Neural progenitor cell (in vitro differentiated cells): ENCODE measurements around the gene CCDC88B. TPM values are rescaled to one million over a fixed set of nuclear protein-coding genes. Genes with fewer than 3 reads are reported as not detected.

Experiments
- DNase-seq: peaks from one replicate; pipeline ENCODE4 v3.0.0-alpha.2; 2016; ENCODE audit warnings: low spot score
- H2AFZ ChIP-seq: fragments of 200-600 bp; sonication (generic); replicated peaks from 2 replicates; pipeline ENCODE4 v1.6.1; 2016; ENCODE audit warnings: antibody characterized with exemption
- H3F3A ChIP-seq: fragments of 200-600 bp; sonication (generic); 2 replicates; pipeline ENCODE4 v1.6.1; 2016; ENCODE audit warnings: antibody characterized with exemption, low read depth
- H3K27ac ChIP-seq: fragments of 200-600 bp; sonication (generic); 2 replicates; pipeline ENCODE4 v1.5.1; 2016; ENCODE audit warnings: mild to moderate bottlenecking
- H3K27me3 ChIP-seq: fragments of 200-600 bp; sonication (generic); 2 replicates; pipeline ENCODE4 v1.6.1; 2016; ENCODE audit warnings: mild to moderate bottlenecking, moderate library complexity
- H3K36me3 ChIP-seq: fragments of 200-600 bp; sonication (generic); 2 replicates; pipeline ENCODE4 v1.5.1; 2016
- H3K4me1 ChIP-seq: fragments of 200-600 bp; sonication (generic); 2 replicates; pipeline ENCODE4 v1.6.1; 2016; ENCODE audit warnings: mixed run types
- H3K4me2 ChIP-seq: fragments of 200-600 bp; sonication (generic); 2 replicates; pipeline ENCODE4 v1.6.1; 2016
- H3K4me3 ChIP-seq: fragments of 200-600 bp; sonication (generic); 2 replicates; pipeline ENCODE4 v1.5.1; 2016
- H3K79me2 ChIP-seq: fragments of 200-600 bp; sonication (generic); 2 replicates; pipeline ENCODE4 v1.6.1; 2016; ENCODE audit warnings: low read depth
- H3K9ac ChIP-seq: fragments of 200-600 bp; sonication (generic); 2 replicates; pipeline ENCODE4 v1.6.1; 2016
- H3K9me3 ChIP-seq: fragments of 200-600 bp; sonication (generic); 2 replicates; pipeline ENCODE4 v1.5.1; 2016; ENCODE audit warnings: low read depth
- H4K20me1 ChIP-seq: fragments of 200-600 bp; sonication (generic); 2 replicates; pipeline ENCODE4 v1.6.1; 2016; ENCODE audit warnings: low read depth
- H3K27ac Mint-ChIP-seq: 3 replicates; pipeline ENCODE4 v1.8.0; 2021; ENCODE audit warnings: mixed read lengths
- H3K27me3 Mint-ChIP-seq: 2 replicates; pipeline ENCODE4 v1.8.0; 2022; ENCODE audit warnings: low read depth, mild to moderate bottlenecking, inconsistent platforms, moderate library complexity, mixed read lengths; ENCODE audit not compliant: insufficient read depth
- H3K36me3 Mint-ChIP-seq: 3 replicates; pipeline ENCODE4 v1.8.0; 2021; ENCODE audit warnings: mixed read lengths
- H3K4me1 Mint-ChIP-seq: 3 replicates; pipeline ENCODE4 v1.8.0; 2021; ENCODE audit warnings: mixed read lengths
- H3K4me3 Mint-ChIP-seq: 3 replicates; pipeline ENCODE4 v1.8.0; 2021; ENCODE audit warnings: mild to moderate bottlenecking, moderate library complexity, mixed read lengths
- H3K9me3 Mint-ChIP-seq: 3 replicates; pipeline ENCODE4 v1.8.0; 2020; ENCODE audit warnings: mixed read lengths
- EZH2 ChIP-seq: fragments of 200-600 bp; sonication (generic); IDR thresholded peaks from 2 replicates; pipeline ENCODE4 v1.6.1; 2017; ENCODE audit warnings: antibody characterized with exemption, mild to moderate bottlenecking, moderate library complexity
- EZH2phosphoT487 ChIP-seq: fragments of 200-600 bp; sonication (generic); IDR thresholded peaks from 2 replicates; pipeline ENCODE4 v1.6.1; 2017; ENCODE audit warnings: antibody characterized with exemption
- total RNA-seq: library from RNA; depleted of rRNA; stranded (reverse); fragments of >200 nt; gene quantifications from 2 replicates; pipeline ENCODE4 v1.2.3, GENCODE V29; 2015; ENCODE audit warnings: low replicate concordance
- TF ChIP-seq, protein P1 (sequence below): fragments of 200-600 bp; sonication (generic); IDR thresholded peaks from 2 replicates; pipeline ENCODE4 v1.5.1; 2017; ENCODE audit warnings: antibody characterized with exemption, mild to moderate bottlenecking

The CCDC88B gene
- total RNA-seq, 1 donor from 2014 or later: 0.62 TPM

DNA sequence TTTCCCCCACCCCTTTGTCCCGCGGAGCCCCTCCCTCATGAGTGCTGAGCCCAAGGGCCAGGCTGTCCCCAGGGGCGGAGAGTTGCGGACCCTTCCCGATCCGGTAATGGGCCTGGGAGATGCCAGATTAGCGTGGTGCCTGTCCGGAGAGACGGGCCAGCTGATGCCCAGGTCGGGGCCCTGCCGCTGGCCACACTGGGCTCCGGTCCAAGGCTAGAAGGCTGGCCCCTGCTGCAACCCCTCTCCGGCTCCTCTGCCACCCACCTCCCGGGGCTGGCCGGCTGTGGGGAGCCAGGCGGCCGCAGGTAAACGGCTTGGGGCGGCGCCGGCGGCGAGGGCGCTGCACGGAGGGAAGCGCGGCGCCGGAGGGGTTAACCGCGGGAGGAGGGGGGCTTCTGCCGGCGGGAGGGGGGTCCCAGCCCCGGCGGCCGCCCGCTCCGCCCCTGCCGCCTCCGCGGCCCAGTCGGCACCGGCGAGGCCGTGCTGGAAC lies 48.7 kb upstream of the CCDC88B start, which contains the start of gene KCNK4:
TSS of gene KCNK4 (plus strand) at position 41 of the 490 bp plus-strand sequence. CDS start 1,717 bp downstream, outside the sequence.
- Histone ChIP-seq H3K4me3 (peak within 1 kb of the TSS; percentile 44), H3K9ac (no peak within 1 kb of the TSS), H3K36me3 (no peaks in the 10 kb centered on the region), H2AFZ (no peak within 1 kb of the TSS), H3K27me3 (peaks cover 79% of the 10 kb centered on the region), H3K4me2 (peak within 1 kb of the TSS; percentile 85), H3K9me3 (no peaks in the 10 kb centered on the region), H3K79me2 (no peaks in the 10 kb centered on the region), H3K4me1 (peaks cover 10% of the 10 kb centered on the region), H3K27ac (no peak within 1 kb of the TSS), H4K20me1 (peaks cover 31% of the 10 kb centered on the region), H3F3A (no peaks in the 10 kb centered on the region)
- Mint-ChIP-seq H3K4me1 (peaks cover 15% of the 10 kb centered on the region), H3K36me3 (peaks cover 4% of the 10 kb centered on the region), H3K27ac (no peak within 1 kb of the TSS), H3K9me3 (peaks cover 2% of the 10 kb centered on the region), H3K27me3 (peaks cover 61% of the 10 kb centered on the region), H3K4me3 (peak within 1 kb of the TSS; percentile 80)
- peak; percentile 92 for TF ChIP-seq EZH2phosphoT487
- TF ChIP-seq EZH2: peak; percentile 90
- TF ChIP-seq, protein P1, sequence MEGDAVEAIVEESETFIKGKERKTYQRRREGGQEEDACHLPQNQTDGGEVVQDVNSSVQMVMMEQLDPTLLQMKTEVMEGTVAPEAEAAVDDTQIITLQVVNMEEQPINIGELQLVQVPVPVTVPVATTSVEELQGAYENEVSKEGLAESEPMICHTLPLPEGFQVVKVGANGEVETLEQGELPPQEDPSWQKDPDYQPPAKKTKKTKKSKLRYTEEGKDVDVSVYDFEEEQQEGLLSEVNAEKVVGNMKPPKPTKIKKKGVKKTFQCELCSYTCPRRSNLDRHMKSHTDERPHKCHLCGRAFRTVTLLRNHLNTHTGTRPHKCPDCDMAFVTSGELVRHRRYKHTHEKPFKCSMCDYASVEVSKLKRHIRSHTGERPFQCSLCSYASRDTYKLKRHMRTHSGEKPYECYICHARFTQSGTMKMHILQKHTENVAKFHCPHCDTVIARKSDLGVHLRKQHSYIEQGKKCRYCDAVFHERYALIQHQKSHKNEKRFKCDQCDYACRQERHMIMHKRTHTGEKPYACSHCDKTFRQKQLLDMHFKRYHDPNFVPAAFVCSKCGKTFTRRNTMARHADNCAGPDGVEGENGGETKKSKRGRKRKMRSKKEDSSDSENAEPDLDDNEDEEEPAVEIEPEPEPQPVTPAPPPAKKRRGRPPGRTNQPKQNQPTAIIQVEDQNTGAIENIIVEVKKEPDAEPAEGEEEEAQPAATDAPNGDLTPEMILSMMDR: no peak
- peak; percentile 42 for DNase-seq

DNA sequence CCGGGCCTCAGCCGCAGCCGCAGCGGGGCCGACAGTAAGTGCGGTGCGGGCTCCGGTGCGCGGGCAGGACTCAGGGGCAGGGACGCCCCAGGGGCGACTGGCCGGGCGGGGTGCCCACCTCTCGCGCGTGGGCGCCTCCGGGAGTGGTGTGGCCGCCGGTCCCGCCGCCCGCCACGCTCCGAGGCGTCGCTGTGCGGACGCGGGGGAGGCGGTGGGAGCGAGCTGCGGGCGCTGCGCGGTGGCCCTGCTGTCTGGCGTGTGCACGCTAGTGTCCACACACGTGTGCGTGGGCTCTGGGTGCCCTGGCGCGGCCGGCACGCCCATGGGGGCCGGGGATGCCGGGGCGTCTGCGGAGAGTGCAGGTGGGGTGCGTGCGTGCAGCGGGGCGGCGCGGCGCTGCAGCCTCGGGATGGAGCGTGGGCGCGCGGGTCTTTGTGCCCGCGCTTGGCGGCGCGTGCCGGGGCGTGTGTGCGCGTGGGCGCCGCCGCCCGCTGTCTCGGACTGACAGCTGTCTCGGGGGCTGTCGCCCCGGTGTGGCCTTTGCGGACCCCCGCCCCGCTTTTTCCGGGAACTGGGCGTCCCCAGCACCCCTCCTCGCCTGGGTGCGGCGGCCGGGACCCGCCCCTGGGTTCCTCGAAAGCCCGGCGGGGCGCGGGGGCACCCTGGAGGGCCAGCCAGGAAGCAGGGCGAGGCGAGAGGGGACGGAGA lies 48.1 kb upstream of the CCDC88B start:
- Mint-ChIP-seq H3K36me3 (peaks cover 4% of the 10 kb centered on the region), H3K27ac (no peak overlapping the region), H3K27me3 (peaks cover 62% of the 10 kb centered on the region), H3K9me3 (peaks cover 2% of the 10 kb centered on the region), H3K4me1 (peaks cover 9% of the 10 kb centered on the region), H3K4me3 (no peak overlapping the region)
- no peak for DNase-seq
- Histone ChIP-seq H3K9ac (no peak overlapping the region), H3K36me3 (no peaks in the 10 kb centered on the region), H3F3A (no peaks in the 10 kb centered on the region), H3K4me1 (peaks cover 9% of the 10 kb centered on the region), H2AFZ (no peak overlapping the region), H3K4me3 (peak overlapping the region; percentile 44), H3K79me2 (no peaks in the 10 kb centered on the region), H3K9me3 (no peaks in the 10 kb centered on the region), H4K20me1 (peaks cover 31% of the 10 kb centered on the region), H3K4me2 (peak overlapping the region; percentile 85), H3K27me3 (peaks cover 85% of the 10 kb centered on the region), H3K27ac (no peak overlapping the region)
- TF ChIP-seq EZH2phosphoT487: peak; percentile 83
- TF ChIP-seq, protein P1: no peak
- TF ChIP-seq EZH2: peak; percentile 92

DNA sequence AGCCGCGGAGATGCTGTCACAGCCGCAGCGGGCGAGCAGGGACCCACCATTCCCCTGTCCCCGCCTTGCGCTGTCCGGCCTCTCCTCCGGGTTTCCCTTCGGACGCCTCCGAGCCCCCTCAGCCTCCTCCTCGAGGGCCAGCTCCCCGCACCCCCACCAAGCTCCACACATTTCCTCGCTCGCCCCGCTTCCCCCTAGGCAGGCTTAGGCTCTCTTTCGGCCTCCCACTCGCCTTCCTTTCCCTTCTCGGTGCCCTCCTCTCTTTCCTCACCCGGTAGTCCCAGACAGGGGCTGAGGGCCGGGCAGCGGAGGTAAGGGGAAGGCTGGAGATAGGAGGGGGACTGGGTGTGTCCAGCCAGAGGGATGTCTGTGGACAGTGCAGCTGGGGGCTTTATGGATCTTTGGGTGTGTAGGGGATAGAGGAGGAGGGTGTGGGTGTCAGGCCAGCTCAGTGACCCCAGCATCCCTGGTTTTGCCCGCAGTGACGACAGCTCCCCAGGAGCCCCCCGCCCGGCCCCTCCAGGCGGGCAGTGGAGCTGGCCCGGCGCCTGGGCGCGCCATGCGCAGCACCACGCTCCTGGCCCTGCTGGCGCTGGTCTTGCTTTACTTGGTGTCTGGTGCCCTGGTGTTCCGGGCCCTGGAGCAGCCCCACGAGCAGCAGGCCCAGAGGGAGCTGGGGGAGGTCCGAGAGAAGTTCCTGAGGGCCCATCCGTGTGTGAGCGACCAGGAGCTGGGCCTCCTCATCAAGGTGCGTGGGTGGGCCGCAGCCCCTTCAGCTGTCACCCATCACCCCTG lies 47.3 kb upstream of the CCDC88B start:
- Histone ChIP-seq H3K9me3 (no peaks in the 10 kb centered on the region), H4K20me1 (peaks cover 33% of the 10 kb centered on the region), H3K27me3 (peaks cover 92% of the 10 kb centered on the region), H3K36me3 (no peaks in the 10 kb centered on the region), H2AFZ (no peak overlapping the region), H3K4me1 (peaks cover 9% of the 10 kb centered on the region), H3K9ac (no peak overlapping the region), H3K4me2 (peak overlapping the region; percentile 85), H3K27ac (no peak overlapping the region), H3F3A (no peaks in the 10 kb centered on the region), H3K4me3 (peak overlapping the region; percentile 44), H3K79me2 (no peaks in the 10 kb centered on the region)
- H3K9me3 Mint-ChIP-seq: peaks cover 2% of the 10 kb centered on the region
- H3K4me3 Mint-ChIP-seq: peak overlapping the region; percentile 64
- peaks cover 68% of the 10 kb centered on the region for H3K27me3 Mint-ChIP-seq
- no peak overlapping the region for H3K27ac Mint-ChIP-seq
- H3K36me3 Mint-ChIP-seq: peaks cover 4% of the 10 kb centered on the region
- TF ChIP-seq EZH2phosphoT487 (peak; percentile 96), EZH2 (peak; percentile 86)
- TF ChIP-seq, protein P1: no peak
- DNase-seq: peak; percentile 42
- H3K4me1 Mint-ChIP-seq: peaks cover 10% of the 10 kb centered on the region
